GM19043 (cell line): ENCODE data around the gene MTHFD1.
A peak's percentile ranks its signal among the peaks of the same experiment; 100 is the strongest.

ENCODE experiments used
- ATAC-seq: cut with Tn5 transposase; IDR thresholded peaks from one replicate; pipeline ENCODE4 v1.9.1; 2021; ENCODE audit warnings: low read depth; ENCODE audit not compliant: unreplicated experiment

Gene MTHFD1

GRCh38 chr14:64488590-64489099, 100.5 kb downstream of the MTHFD1 start:
- no peak for ATAC-seq

- ATAC-seq: no peak
These were observed 103.5 kb downstream of the MTHFD1 start for GRCh38 chr14:64491637-64492036.

DNA sequence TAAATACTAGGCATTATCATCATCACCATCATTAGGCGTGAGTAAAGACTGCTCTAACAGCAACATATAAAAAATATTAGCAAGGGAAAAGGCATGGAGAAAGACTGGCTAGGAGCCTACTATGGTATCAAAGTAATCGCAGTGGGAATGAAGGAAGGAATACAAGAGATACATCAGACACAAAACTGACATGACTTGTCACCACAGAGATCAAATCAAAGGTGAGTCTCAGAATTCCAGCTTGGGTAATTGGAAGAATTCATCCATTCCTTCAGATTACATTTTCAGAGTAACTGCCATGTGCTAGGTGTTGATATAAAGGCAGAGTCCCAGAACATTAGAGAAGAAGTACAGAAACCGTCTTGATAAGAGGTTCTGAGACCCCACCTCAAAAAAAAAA, 105.3 kb downstream of the MTHFD1 start:
- ATAC-seq: no peak

GRCh38 chr14:64495252-64495651, 107.1 kb downstream of the MTHFD1 start:
- no peak for ATAC-seq

DNA sequence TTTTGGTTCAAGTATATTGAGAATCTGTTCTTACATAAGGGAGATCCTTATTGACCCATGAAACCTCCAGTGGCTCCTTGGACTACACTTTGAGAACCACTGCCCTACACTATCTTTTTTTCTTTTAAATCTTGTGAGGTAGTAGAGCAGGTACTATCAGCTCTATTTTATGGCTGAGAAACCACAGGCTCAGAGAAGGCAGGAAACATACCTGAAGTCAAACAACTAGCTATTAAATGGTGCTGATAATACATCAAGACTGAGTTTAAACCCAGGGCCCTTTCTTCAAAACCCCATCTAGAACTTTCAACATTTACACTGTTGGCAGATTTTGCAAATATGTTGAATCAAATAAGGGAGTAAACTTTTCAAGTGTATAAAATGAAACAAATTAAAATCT, 108.6 kb downstream of the MTHFD1 start:
- ATAC-seq: no peak

- no peak for ATAC-seq
These were observed 111.9 kb downstream of the MTHFD1 start for GRCh38 chr14:64500088-64500487.

DNA sequence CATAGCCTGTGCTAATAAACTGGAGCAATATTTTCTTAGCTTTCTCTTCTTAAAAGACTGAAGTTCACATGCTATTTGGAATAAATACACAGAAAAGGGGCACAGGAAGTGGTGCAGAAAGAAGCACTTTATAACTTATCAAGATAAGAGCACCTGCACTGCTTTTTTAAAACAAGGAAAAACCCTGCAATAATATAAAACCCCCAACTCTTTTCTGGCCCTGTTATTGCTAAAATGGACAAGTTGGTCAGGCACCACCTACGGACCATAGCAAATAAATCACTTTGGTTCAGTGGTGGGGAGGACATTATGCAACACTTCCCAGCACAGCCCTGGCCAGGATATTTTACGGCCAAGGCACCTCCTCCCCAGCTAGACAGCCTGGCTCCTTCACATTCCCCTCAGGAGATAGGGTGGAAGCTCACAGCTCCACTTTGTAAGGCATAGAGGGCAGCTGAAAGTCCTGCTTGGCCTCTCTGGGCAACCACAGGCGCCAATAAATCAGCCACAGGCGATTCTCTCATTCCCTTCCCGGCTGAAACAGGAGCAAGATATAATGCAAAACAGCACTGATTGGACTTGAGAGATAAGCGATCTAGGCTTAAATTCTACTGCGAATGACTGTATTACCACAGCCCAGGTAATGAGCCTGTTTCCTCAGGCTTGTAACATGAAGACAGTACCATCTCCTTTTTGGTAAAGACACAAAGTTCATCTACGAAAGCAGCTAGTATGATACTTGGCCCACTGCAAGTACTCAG, 113.4 kb downstream of the MTHFD1 start:
- no peak for ATAC-seq

DNA sequence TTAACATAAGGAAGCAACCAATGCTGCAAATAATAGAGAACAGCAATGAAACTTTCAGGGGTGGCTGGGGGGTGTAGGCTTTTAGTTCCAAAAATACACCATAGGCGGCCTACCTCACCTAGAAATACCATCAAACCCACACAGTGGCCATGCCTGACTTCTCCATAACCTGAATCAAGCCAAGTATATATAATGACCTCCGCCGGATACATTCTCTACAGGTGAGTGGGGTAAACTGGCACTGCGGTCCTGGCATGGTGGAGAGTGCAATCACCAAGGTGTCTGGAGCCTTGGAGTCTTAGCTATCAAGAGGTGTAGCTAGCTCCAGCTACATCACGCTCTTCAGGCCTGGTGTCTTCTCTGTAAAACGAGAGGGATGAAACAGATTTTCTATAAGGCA, 114.3 kb downstream of the MTHFD1 start:
- ATAC-seq: no peak

- ATAC-seq: peak; percentile 0
These were observed 114.8 kb downstream of the MTHFD1 start for GRCh38 chr14:64502887-64503433.

DNA sequence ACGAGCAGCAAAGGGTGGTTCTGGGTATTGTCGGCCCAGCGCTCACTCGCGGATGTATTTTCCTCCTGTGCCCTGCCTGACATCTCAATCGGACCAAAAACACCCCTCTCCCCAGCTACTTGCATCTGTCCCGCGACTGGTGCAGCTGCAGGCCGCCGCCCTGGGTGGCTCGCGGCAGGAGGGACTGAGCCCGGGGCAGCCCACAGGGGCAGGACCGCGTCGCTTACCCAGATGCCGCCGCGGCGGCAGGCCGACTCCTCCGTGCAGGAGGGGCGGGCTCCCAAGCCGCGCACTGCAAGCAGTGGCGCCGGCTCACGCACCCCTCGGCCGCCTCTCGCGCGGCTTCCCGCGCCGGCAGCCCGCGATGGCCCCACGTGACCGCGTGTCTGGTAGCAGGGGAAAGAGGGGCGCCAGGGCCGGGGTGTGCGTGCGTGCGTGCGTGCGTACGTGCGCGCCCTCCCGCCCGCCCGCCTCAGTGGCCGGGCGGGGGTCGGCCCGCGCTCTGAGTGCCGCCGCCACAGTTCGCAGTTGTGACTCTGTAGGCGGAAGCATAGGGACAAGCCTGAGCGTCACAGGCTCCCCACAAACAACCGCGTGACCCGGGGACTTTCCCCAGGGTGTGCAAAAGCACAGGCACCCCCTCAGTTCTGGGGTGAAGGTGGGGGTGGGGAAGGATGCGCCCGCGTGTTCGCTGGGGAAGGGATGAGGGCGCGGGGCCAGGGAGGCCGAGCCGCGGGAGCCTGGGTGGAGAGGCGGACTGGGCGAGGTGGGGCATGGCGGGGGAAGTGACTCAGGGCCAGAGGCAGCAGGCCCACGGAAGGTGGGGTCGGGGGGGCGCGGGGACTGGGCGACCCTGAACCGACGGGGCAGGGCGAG, 115.5 kb downstream of the MTHFD1 start, which contains the start of gene ZBTB25:
ZBTB25 (minus strand) TSS at position 405 of the 876 bp plus-strand sequence. CDS start 13,305 bp downstream, outside the sequence.
- ATAC-seq: peak; percentile 48

DNA sequence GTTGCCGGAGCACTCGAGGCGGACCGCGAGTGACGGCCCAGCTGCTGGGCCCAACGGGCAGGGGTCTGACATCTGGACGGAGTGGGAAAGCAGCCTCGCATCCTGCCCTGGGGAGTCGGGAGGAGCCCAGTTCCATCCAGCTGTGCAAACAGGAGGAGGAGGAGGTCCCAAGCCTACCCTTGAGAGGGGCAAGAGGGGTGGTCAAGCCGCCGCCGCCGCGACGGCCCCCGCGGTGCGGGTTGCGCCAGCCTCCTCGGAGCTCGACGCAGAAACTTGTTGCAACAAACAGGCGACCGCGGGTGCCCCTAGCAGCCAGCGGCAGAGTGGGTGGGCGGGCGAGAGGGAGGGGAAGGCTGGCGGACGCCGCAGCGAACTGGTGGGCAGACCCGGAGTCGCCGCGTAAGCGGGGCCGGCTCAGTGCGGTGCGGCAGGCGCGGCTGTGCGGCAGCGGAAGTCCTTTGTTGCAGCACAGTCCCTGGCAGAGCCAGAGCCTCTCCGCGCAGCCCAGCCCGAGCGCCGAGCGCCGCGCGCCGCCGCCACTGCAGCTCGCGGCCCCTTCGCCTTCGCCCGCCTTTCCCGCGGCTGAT, 116.2 kb downstream of the MTHFD1 start, which contains the start of gene ZBTB1:
ZBTB1 (plus strand) TSS at position 461 of the 587 bp plus-strand sequence. CDS start 16,735 bp downstream, outside the sequence.
- no peak for ATAC-seq

GRCh38 chr14:64504897-64505794, 117.0 kb downstream of the MTHFD1 start:
- ATAC-seq: peak; percentile 28

DNA sequence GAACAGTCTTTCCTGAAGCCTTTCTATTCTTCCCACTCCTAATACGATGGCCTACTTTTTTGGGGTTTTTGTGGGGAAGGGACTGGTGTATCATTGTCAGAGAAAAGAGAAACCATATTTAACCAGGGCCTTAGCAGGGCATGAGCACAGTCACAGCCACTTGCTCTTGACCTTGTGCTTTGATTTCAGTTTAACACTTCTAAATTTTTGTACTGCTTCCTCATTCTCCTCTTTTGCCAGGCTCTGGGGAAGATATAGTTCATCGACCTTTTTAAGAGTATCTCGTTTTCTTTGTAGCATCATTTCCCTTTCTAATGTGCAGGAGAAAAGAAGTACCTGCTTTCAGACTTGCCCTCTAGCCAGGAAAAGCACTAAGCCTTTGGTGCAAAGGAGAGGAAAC, 118.6 kb downstream of the MTHFD1 start:
- no peak for ATAC-seq

- no peak for ATAC-seq
These were observed 119.4 kb downstream of the MTHFD1 start for GRCh38 chr14:64507376-64508156.

DNA sequence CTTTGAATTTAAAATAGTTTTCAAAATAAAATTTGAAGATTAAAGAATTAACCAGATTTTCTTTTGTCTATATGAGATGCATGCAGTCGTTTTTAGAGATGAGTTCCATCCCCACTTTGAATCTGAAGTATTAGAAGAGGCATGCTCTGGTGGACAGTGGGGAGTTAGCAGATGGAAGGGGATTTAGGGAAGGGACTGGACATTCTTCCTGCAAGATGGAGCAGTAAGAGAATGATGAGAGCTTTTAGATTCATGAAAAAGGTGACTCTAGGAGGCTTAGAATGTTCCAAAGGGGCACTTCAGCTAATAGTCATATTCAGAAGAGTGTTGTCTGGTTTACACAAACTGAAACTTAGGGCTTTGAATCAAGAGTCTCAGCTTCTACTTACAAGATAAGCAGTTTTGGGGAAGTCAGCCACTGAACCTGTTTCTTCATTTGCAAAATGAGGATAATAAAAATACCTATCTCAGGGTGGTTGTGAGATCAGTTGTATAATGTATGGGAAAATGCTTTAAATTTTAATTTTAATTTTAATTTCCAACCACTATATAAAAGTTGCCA, 120.1 kb downstream of the MTHFD1 start:
- ATAC-seq: no peak

- no peak for ATAC-seq
These were observed 120.9 kb downstream of the MTHFD1 start for GRCh38 chr14:64509036-64509435.
